ENCODE results near the gene FAM117B. TPM values are rescaled to one million over a fixed set of nuclear protein-coding genes. Genes with fewer than 3 reads are reported as not detected.

Gene FAM117B
- total RNA-seq, 1 donor from 2014 or later, result 7.2 TPM

DNA sequence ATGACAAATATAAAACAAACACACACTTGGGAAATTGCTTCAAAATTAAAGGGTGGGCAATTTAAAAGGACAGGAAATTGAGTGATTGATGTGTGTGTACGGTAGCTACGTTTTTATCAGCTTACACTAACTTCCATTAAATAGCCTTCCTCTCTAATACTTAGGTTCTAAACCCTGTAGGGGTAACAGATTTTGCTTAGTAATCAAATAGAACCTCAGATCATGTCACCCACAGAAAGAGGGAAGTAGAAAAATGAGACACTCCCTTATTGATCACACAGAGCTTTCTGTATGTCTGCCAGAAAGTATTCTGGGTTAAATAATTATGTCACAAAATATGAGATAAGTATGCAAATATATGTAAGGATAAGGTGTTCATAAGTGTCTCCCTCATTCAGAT is 143.4 kb downstream of the FAM117B start:
- no peaks in the 10 kb centered on the region for H4K20me1 ChIP-seq (ENCODE audit: insufficient read depth, low read length)
- FAIRE-seq (no peak), DNase-seq (ENCODE audit: low read depth) (no peak)
- H3K79me2 ChIP-seq (ENCODE audit: insufficient read depth, low read length), result no peaks in the 10 kb centered on the region
- H3K27ac ChIP-seq (ENCODE audit: low read depth, low read length), result no peak overlapping the region
- Mint-ChIP-seq H3K27ac (ENCODE audit: unreplicated experiment) (no peak overlapping the region), H3K36me3 (ENCODE audit: low read depth, unreplicated experiment) (peaks cover 6% of the 10 kb centered on the region), H3K4me1 (ENCODE audit: low read depth, unreplicated experiment) (peaks cover 3% of the 10 kb centered on the region), H3K27me3 (ENCODE audit: low read depth, unreplicated experiment) (no peaks in the 10 kb centered on the region), H3K9me3 (ENCODE audit: unreplicated experiment) (no peaks in the 10 kb centered on the region), H3K4me3 (ENCODE audit: unreplicated experiment) (no peak overlapping the region)
- H3K4me3 ChIP-seq (ENCODE audit: insufficient read depth, low read depth, low read length), result no peak overlapping the region
- TF ChIP-seq, protein P1, sequence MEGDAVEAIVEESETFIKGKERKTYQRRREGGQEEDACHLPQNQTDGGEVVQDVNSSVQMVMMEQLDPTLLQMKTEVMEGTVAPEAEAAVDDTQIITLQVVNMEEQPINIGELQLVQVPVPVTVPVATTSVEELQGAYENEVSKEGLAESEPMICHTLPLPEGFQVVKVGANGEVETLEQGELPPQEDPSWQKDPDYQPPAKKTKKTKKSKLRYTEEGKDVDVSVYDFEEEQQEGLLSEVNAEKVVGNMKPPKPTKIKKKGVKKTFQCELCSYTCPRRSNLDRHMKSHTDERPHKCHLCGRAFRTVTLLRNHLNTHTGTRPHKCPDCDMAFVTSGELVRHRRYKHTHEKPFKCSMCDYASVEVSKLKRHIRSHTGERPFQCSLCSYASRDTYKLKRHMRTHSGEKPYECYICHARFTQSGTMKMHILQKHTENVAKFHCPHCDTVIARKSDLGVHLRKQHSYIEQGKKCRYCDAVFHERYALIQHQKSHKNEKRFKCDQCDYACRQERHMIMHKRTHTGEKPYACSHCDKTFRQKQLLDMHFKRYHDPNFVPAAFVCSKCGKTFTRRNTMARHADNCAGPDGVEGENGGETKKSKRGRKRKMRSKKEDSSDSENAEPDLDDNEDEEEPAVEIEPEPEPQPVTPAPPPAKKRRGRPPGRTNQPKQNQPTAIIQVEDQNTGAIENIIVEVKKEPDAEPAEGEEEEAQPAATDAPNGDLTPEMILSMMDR (IDR thresholded peaks at IDR 0.05; ENCODE audit: insufficient read depth, low read depth, low read length), result no peak
- no peak for TF ChIP-seq EZH2 (IDR thresholded peaks at IDR 0.05; ENCODE audit: insufficient read depth, low read length)
- no peak overlapping the region for H2AFZ ChIP-seq (ENCODE audit: low read depth, low read length)
- no peak overlapping the region for H3K9ac ChIP-seq (ENCODE audit: low read length)
- no peak overlapping the region for H3K4me2 ChIP-seq (ENCODE audit: low read length)
- H3K4me1 ChIP-seq (ENCODE audit: insufficient read depth, low read length), result peaks cover 10% of the 10 kb centered on the region
- no peaks in the 10 kb centered on the region for H3K27me3 ChIP-seq (ENCODE audit: insufficient read depth, low read length)
- no peaks in the 10 kb centered on the region for H3K36me3 ChIP-seq (ENCODE audit: insufficient read depth, low read length)
- H3K9me3 ChIP-seq (ENCODE audit: insufficient read depth, low read depth, low read length), result no peaks in the 10 kb centered on the region

DNA sequence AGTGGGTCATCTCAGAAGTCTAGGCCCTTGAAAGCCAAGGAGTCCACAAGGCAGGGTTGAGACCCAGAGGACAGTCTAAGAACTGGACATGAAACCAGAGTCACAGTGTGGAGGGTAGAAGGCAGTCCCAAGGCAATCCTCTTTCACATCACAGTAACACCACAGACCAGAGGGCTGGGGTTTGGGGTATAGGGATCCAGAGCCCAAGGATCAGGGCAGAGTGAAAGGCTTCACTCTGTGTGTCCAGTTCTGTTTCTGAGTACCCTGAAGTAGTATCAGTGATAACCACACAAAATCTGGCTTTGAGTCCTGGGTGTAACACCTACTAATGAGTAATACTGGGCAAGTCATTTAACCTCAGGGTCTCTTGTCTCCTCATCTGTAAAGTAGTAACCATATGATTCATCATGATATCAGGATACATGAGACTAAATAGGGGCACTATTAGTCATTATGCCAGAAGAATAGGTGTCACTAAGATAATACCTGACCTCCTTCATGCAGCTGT is 145.8 kb downstream of the FAM117B start:
- H3K27me3 Mint-ChIP-seq (ENCODE audit: low read depth, unreplicated experiment), result no peaks in the 10 kb centered on the region

More for the DNA sequence above, 145.8 kb downstream of the FAM117B start:
- Mint-ChIP-seq H3K4me3 (ENCODE audit: unreplicated experiment) (no peak overlapping the region), H3K9me3 (ENCODE audit: unreplicated experiment) (no peaks in the 10 kb centered on the region), H3K36me3 (ENCODE audit: low read depth, unreplicated experiment) (peaks cover 5% of the 10 kb centered on the region), H3K4me1 (ENCODE audit: low read depth, unreplicated experiment) (peaks cover 3% of the 10 kb centered on the region), H3K27ac (ENCODE audit: unreplicated experiment) (peak overlapping the region; percentile 9)
- H3K9me3 ChIP-seq (ENCODE audit: insufficient read depth, low read depth, low read length), result no peaks in the 10 kb centered on the region
- H3K4me2 ChIP-seq (ENCODE audit: low read length), result peak overlapping the region; percentile 48
- H3K4me3 ChIP-seq (ENCODE audit: insufficient read depth, low read depth, low read length), result no peak overlapping the region
- no peaks in the 10 kb centered on the region for H3K27me3 ChIP-seq (ENCODE audit: insufficient read depth, low read length)
- H2AFZ ChIP-seq (ENCODE audit: low read depth, low read length), result no peak overlapping the region
- no peaks in the 10 kb centered on the region for H3K79me2 ChIP-seq (ENCODE audit: insufficient read depth, low read length)
- no peak for TF ChIP-seq EZH2 (IDR thresholded peaks at IDR 0.05; ENCODE audit: insufficient read depth, low read length)
- TF ChIP-seq, protein P1 (IDR thresholded peaks at IDR 0.05; ENCODE audit: insufficient read depth, low read depth, low read length), result no peak
- FAIRE-seq (peak; percentile 84), DNase-seq (ENCODE audit: low read depth) (peak; percentile 88)
- no peak overlapping the region for H3K9ac ChIP-seq (ENCODE audit: low read length)
- no peaks in the 10 kb centered on the region for H3K36me3 ChIP-seq (ENCODE audit: insufficient read depth, low read length)
- no peaks in the 10 kb centered on the region for H4K20me1 ChIP-seq (ENCODE audit: insufficient read depth, low read length)
- H3K27ac ChIP-seq (ENCODE audit: low read depth, low read length), result no peak overlapping the region
- peaks cover 10% of the 10 kb centered on the region for H3K4me1 ChIP-seq (ENCODE audit: insufficient read depth, low read length)
